Activated CD4-positive, alpha-beta T cell treated with anti-CD3 and anti-CD28 coated beads for 1 hour (primary cell): ENCODE measurements around the gene ZNF835.
A peak's percentile ranks its signal among the peaks of the same experiment; 100 is the strongest.
"Not testable (repeated sequence)": the region's sequence is repeated elsewhere in the genome, so short reads cannot be mapped to it uniquely, and the experiment has no call there.

Experiments
- DNase-seq: peaks from one replicate; pipeline ENCODE4 v3.0.0-alpha.2; 2020

Gene ZNF835

DNA sequence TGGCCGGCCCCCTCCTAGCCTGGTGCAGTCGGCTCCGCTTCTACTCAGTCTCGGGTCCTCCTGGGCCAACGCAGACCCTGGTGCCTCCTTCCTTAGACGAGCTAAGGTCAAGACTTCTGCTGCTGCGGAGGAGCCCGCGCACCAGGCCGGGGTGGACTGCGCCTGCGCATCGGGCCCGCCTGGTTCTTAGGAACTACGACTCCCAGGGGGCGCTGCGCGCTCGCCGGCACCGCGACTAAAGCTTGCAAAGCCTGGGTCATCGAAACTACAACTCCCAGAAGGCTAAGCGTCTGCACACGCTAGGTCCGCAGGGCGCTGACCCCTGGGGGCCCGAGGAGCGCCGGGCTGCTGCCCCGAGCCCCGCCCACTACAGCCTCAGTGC, at the start of gene ZNF835:
ZNF835 (minus strand) TSS at position 145 of the 382 bp plus-strand sequence. CDS start 6,559 bp downstream, outside the sequence.
- peak; percentile 73 for DNase-seq

DNA sequence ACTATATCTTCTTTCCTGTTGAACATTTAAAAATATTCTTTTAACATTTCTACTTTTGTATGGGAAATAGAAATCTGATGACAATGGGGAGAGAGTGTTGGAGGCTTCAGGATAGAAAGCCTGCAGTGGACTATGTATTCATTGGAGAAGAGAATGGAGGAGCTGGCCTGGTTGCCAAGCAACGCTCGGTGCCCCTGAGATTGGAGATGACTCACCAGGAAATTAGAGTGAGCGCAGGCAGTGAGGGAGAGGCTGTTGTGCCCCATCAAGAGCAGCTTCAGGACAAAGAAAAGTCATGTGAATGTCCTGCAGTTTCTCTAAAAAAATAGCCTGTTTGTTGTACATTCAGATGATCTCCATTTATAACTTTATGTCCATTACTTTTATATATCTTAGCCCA, 48.7 kb upstream of the ZNF835 start:
- DNase-seq = no peak

DNA sequence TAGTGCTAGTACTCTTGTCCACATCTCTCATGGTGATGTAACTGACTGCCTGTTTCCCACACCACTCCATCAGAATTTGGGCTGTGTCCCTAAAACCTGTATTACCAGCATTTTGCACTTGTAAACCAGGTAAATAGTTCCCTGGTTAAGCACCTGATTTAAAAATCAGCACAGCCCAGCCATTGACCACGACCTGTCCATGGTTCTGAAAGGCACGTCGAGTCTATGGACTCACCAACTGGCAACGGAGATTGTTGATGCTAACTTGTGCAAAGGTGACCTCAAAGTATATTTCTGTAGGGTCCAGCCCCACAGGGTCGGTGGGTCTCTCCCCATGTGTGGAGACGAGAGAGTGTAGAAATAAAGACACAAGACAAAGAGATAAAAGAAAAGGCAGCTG, 46.7 kb upstream of the ZNF835 start:
- no peak for DNase-seq

DNA sequence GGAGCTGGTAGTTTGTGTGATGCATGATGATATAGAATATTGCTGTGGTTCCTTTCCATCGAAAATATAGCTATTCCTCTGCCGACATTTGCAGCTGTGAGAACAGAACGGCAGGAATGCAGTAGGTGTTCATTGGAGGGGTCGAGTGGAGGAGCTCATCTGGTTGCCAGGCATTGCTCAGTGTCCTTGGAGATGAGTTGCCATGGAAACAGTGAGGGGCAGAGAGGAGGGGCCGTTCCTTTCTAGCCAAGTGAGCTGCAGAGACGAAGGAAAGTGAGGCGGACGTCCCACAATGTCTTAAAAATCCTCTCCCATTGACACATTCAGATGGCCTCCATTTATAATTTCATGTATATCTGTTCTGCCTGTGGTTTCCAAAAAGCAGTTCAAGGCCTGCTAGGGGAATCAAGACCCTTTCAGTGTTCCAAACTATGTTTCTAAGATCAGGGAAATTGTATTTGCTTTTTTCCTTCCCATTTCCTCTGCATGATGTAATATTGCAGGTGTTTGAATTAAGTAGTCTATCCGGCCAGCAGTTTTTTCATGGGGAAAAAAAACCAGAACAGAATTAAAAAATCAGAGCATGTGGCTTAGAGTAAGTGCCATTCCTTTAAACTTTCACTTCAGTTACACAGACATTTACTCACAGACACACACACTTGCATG, 41.2 kb upstream of the ZNF835 start:
- DNase-seq = no peak

DNA sequence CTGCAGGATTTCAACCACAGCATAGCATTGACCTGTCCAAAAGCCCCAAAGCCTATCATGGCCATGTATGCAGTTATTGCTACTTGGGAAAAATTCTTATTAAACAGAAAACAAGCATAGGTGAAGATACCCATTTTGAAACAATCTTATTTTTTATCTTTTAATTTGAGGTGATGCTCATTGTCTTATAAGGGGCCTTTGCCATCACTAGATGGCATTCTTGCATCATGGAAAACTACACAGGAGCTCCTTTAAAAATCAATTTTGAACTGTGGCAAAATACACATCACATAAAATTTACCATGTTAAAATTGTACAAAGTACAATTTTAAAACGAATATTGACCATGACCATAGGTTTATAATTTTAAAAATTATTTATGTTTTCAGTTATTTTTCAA, 38.9 kb upstream of the ZNF835 start:
- DNase-seq = no peak

DNA sequence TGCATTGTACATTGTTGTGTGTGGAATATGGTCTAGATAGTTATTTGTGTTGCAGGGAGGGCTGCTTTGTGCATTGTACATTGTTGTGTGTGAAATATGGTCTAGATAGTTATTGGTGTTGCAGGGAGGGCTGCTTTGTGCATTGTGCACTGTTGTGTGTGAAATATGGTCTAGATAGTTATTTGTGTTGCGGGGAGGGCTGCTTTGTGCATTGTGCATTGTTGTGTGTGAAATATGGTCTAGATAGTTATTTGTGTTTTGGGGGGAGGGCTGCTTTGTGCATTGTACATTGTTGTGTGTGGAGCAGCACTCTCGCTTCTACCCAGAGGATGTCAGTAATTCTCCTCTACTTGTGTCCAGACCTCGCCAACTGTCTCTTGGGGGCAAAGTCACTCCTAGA, 36.3 kb upstream of the ZNF835 start:
- no peak for DNase-seq

DNA sequence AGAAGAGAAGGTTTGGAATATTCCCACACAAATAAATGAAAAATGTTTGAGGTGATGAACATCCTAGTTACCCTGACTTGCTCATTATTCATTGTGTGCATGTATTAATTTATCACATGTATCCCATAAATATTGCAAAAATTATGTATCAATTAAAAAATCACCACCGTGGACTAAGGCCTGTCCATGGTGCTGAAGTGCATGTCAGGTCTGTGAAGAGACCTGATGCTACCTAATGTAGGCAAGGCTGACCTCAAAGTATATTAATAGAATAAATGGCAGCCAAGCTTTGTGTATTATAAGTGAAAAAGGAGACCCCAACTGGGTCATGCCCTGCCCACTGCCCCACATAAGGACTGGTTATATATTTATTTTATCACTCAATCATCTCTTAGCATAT, 34.4 kb upstream of the ZNF835 start:
- DNase-seq = no peak

DNA sequence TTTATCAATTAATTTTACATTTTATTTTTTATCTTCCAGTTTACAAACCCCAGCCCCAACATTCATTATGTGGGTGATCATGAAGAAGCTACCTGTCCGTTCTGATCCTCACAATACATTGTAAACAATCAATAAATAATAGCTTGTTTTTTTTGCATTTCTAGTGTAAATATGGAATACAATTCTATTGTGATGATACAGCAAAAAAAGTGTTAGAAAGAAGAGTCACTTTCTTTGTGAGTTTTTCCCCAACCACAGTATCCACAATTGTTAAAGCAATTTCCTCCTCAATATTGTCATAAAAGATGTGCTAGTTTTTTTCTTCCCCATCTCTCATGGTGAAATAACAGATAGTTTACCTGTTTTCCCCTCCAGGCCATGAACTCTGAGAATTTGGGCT, 30.3 kb upstream of the ZNF835 start:
- DNase-seq = no peak

DNA sequence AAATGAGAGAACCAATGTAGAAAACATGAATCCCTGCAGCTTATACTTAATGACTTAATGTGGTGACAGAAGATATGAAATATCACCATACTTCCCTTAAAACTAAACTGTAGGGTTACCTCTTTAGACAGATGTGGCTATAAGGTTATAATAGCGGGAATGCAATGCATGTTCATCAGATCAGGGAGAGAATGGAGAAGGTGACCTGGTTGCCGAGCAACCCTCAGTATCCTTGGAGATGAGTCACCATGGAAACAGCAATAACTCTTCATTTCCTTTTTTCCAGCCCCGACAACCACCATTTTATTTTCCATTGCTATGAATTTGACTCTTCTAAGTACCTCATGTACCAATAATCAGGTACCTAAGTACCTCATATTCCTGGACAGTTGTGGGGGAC, 28.0 kb upstream of the ZNF835 start:
- no peak for DNase-seq

DNA sequence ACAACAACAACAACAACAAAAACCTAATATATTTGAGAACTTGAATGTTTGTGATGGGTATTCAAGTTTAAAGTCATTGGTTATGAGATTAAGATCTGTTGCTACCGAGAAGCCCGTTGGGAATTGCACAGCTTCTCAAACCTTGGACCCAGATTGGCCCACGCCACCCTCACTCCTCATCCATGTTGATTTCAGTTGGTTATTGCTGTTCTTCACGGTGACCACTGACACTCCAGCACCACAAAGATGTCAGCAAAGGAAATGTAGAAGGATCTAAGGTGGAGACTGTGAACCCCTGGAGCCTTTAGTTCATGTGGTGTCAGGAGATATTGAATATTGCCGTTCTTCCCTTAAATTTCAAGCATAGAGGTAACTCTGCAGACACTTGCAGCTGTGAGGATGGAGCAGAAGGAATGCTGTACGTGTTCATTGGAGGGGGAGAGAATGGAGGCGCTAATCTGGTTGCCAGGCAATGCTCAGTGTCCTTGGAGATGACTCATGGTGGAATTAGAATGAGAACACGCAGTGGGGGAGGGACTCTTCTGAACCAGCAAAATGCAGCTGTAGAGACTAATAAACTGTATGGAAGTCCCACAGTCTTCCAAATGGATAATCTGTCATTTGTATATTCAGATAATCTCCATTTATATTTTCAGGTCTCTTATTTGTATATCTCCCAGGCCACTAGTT, 20.8 kb upstream of the ZNF835 start:
- DNase-seq = no peak

DNA sequence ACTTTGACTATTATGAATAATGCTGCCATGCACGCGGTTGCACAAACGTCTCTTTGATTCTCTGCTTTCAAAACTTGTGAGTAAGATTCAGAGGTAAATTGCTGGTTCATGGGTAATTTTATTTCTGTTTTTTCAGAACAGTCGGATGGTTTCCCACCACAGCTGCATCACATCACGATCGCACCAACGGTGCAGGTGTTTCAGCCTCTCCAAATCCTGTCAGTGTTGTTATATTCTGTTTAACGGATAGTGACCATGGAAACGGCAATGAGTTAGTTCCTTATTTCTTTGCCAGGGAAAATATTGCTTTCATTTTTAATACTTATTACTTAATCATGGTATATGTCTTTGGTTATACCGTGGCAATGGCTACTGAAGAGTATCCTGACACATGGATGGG, 19.1 kb upstream of the ZNF835 start:
- DNase-seq = no peak

DNA sequence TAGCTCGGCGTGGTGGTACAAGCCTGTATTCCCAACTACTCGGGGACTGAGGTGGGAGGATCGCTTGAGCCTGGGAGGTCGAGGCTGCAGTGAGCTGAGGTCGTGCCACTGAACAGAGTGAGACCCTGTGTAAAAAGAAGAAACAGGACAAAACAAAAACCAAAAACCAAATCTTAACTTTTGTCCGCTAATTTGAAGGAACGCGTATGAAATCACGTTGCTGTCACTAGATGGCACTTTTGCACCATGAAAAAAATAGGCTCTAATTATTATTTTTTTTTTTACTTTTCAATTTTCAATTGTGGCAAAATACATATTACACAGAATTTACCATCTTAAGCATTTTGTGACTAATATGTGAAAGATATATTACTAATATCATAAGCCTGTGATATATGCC, 17.6 kb upstream of the ZNF835 start:
- no peak for DNase-seq

DNA sequence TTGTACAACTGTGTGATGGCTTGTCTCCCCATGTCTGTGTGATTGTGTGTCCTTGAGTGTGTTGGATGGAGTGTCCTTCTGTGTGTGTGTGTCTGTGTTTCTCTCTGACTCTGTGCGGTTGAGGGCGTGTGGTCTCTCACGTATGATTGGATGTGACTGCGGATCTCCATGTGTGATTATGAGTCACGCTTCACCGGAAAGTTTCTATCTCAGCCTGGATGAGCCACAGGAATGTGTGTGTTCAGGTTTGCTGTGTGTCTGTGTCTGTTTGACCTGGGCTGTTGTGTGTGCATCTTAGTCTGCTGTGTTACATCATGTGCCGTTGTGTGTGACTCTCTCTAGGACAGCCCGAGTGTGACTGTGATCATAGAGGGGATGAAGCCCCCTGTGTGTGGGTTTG, 15.5 kb upstream of the ZNF835 start:
- no peak for DNase-seq

DNA sequence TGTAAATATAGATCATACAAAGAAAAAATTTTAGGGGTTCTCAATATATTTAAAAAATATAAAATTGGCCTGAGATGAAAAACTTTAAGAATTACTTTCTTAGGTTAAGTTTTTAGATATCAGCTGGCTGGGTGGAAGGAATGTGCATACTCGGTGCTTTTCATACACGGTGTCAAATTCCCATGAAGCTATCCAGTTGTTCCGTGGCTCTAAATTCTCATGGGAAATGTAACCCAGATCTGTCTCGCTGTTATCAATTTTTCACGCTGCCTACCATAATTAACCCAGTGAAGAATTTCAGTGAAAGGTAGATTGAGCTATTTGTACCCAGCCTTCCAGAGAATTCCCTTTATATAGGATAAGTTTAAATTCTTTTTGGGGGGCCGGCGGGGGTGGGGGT, 11.6 kb upstream of the ZNF835 start:
- DNase-seq = no peak

DNA sequence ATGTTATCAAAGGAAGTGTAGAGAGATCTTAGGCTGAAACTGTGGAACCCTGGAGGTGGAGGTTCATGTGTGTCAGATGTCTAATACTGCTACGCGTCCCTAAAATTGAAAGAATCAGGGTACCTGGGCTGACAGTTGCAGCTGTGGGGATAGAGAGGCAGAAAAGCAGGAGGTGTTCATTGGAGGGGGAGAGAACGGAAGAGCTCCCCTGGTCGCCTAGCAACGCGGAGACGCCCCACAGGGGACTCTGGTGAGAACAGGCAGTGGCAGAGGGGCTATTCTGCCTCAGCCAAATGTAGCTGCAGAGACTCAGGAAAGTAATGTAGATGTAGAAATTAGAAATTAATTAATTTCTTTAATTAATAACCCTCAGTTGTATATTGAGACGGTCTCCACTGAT, 10.1 kb upstream of the ZNF835 start:
- no peak for DNase-seq

DNA sequence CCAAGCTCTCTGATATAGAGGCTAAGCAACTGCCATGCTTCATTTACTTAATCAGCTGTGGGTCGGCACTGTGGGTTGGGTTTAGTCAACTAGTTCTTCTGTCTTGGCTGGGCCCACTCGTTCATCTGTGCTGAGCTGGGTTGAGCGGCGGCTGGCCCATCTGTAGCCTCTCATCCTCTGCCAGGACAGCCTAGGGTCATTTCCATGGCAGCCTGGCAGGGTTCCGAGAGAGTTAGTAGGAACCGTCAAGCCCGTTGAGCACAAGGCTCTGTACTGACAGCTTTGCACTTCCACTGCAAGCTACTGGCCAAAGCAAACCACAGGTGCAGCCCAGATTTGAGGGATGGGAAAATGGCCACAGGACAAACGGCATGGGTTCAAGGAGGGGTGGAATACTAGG, 6.6 kb upstream of the ZNF835 start:
- no peak for DNase-seq

DNA sequence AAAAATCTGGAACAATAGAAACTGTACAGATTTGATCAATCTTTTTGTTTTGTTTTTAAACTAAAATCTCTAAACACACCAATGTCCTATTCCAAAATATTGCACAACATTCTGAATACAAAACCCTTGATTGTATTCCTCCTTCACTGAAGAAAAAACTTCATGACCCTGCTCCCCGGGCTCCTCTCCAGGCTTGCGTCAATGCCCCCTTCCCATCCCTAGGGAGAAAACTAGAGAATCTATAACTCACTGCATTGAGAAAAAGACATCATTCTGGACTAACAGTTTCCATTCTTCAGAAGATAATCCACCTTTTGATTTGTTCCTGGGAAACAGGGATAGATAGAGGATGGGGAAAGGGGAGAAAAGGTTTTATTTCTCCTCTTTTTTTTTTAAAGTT, 1.1 kb upstream of the ZNF835 start:
- not testable (repeated sequence) for DNase-seq

DNA sequence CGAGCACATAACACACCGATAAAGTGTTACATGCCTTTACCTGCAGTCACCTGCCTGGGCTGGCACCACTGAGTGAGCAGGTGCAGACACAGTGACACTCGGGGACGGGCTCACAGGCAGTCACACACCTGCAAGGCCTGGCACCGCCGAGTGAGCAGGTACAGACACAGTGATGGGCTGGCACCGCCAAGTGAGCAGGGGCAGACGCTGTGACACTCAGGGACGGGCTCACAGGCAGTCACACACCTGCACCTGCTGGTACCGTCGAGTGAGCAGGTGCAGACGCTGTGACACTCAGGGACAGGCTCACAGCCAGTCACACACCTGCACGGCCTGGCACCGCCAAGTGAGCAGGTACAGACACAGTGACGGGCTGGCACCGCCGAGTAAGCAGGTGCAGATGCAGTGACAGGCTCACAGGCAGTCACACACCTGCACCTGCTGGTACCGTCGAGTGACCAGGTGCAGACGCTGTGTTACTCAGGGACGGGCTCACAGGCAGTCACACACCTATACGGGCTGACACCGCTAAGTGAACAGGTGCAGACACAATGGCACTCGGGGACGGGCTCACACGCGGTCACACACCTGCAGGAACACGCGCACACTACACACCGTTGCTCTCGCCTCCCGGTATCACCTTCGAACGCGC, 470 bp downstream of the ZNF835 start:
- no peak for DNase-seq

DNA sequence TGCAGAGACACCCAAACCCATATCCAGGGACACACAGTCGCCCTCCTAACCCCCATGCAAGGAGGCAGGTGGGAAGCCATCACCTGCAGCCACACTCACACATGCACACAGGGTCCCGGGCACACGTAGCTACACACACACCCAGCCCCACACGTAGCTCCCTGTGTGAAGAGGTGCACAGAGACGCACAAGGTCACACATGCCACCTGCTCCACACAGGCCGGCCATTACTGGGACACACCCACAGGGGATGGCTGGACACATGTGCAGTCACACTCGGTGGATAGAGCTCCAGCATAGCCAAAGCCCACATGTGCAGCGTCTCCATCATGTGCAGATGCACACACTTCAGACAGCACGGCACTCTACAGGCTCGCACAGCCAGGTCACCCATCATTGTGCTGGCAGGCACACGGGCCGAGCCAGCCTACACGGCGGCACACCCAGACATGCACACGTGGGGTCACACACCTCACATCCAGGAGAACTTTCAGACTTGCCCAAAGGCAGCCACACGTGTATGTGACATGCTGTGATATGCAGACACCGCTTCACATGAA, 1.1 kb downstream of the ZNF835 start:
- no peak for DNase-seq

DNA sequence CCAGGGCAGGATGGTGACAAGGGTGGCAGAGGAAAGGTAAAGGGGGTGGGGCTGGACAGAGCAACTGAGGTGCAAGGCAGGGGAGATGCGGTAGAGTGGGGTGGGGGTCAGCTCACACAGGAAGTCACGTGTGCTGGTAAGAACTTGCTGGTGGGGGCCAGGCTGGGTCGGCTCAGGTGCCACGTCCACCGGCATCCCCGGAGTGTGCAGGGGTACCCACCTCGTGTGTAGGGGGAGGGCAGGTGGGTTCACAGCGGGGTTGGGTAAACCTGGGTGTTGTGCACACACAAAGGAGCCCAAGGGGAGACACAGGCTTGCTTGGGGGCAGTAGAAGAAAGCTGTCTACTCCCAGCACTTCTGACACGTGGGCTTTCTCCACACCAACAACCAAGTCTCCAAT, 2.9 kb downstream of the ZNF835 start:
- DNase-seq = no peak

DNA sequence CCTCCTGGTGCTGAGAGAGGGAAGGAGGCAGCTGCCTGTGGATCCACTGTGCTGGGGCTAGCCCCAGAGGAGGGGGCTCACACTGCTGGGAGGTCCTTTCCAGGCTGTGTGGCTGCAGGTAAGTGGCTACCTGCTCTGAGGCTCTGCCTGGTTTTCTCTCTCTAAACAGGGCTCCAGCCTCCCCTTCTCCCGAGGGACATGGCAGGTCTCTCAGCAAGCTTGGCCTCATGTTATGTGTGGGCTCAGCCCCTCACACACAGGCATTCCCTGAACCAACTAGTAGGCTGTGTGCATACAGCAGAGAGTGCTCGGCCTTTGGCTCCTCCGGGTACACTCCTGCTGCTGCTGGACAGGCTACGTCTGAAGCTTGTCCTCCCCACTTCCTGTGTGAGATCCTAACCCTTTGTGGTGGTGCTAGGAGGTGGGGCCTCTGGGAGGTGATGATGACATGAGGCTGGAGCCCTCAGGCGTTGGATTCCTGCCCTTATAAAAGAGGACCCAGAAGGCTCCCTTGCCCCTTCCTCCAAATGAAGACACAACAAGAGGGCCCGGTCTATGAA, 4.2 kb downstream of the ZNF835 start:
- no peak for DNase-seq

DNA sequence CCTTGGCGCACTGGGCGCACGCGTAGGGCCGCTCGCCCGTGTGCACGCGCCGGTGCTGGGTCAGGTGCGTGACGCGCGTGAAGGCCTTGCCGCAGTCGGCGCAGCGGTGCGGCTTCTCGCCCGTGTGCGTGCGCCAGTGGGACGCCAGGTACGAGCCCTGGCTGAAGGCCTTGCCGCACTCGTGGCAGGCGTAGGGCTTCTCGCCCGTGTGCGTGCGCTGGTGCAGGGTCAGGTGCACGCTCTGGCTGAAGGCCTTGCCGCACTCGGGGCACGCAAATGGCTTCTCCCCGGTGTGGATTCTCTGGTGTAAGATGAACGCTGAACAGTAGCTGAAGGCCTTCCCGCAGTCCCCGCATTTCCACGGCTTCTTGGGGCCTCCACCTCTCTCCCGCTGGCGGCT, 7.0 kb downstream of the ZNF835 start:
- DNase-seq = no peak

DNA sequence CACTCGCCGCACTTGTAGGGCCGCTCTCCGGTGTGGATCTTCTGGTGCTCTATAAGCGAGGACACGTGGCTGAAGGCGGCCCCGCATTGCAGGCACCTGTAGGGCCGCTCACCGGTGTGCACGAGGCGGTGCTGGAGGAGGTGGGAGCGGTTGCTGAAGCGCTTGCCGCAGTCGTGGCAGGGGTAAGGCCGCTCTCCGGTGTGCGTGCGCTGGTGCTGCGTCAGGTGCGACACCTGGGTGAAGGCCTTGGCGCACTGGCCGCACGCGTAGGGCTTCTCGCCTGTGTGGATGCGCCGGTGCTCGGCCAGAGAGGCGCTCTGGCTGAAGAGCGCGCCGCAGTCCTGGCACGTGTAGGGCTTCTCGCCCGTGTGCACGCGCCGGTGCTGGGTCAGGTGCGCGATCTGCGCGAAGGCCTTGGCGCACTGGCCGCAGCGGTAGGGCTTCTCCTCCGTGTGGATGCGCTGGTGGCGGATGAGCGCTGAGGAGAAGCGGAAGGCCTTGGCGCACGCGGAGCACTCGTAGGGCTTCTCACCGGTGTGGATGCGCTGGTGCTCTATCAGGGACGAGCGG, 7.5 kb downstream of the ZNF835 start:
- no peak for DNase-seq

DNA sequence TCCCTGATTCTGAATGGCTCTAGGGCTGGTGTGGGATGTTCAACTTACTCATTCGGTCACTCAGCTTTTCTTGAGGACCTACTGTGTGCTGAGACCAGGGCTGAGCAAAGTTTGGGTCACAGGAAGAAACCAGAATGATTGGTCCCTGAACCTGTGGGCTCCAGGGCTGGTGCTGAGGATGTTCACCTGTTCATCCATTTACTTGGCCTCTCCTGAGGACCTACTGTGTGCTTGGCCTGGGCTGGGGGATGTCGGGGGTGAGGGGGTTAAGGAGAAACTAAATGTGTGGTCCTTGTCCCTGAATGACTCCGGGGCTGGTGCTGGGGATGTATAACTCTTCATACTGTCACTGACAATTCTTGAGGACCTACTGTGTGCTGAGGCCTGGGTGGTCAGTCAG, 10.3 kb downstream of the ZNF835 start:
- no peak for DNase-seq
